ENCODE results near the gene TEP1. TPM values are rescaled to one million over a fixed set of nuclear protein-coding genes. Genes with fewer than 3 reads are reported as not detected.
"Not testable (repeated sequence)": the region's sequence is repeated elsewhere in the genome, so short reads cannot be mapped to it uniquely, and the experiment has no call there.

TEP1 gene
- total RNA-seq, 1 donor from 2014 or later = 24.1 TPM

- no peak for TF ChIP-seq CTCF (IDR thresholded peaks at IDR 0.05; ENCODE audit: insufficient read depth, low read length, poor library complexity, severe bottlenecking)
- DNase-seq (ENCODE audit: low read depth) = no peak
- H3K36me3 ChIP-seq (ENCODE audit: control insufficient read depth, insufficient read depth, low read length) = peaks cover 7% of the 10 kb centered on the region
- no peak overlapping the region for H3K4me3 ChIP-seq (ENCODE audit: low read depth, low read length)
- no peaks in the 10 kb centered on the region for H3K27me3 ChIP-seq (ENCODE audit: control insufficient read depth, insufficient read depth, low read length)
Measured at GRCh38 chr14:20376071-20376588, 37.2 kb downstream of the TEP1 start.

GRCh38 chr14:20375471-20375870 is 37.8 kb downstream of the TEP1 start:
- DNase-seq (ENCODE audit: low read depth) = no peak
- Histone ChIP-seq H3K4me3 (ENCODE audit: low read depth, low read length) (no peak overlapping the region), H3K27me3 (ENCODE audit: control insufficient read depth, insufficient read depth, low read length) (no peaks in the 10 kb centered on the region), H3K36me3 (ENCODE audit: control insufficient read depth, insufficient read depth, low read length) (peaks cover 7% of the 10 kb centered on the region)
- TF ChIP-seq CTCF (IDR thresholded peaks at IDR 0.05; ENCODE audit: insufficient read depth, low read length, poor library complexity, severe bottlenecking) = no peak

- TF ChIP-seq CTCF (IDR thresholded peaks at IDR 0.05; ENCODE audit: insufficient read depth, low read length, poor library complexity, severe bottlenecking) = no peak
- no peak for DNase-seq (ENCODE audit: low read depth)
- no peaks in the 10 kb centered on the region for H3K27me3 ChIP-seq (ENCODE audit: control insufficient read depth, insufficient read depth, low read length)
- no peak overlapping the region for H3K4me3 ChIP-seq (ENCODE audit: low read depth, low read length)
- peaks cover 9% of the 10 kb centered on the region for H3K36me3 ChIP-seq (ENCODE audit: control insufficient read depth, insufficient read depth, low read length)
Measured at GRCh38 chr14:20372796-20373195, 40.5 kb downstream of the TEP1 start.

GRCh38 chr14:20365928-20366327 is 47.4 kb downstream of the TEP1 start:
- H3K4me3 ChIP-seq (ENCODE audit: low read depth, low read length) = no peak overlapping the region
- DNase-seq (ENCODE audit: low read depth) = no peak
- no peaks in the 10 kb centered on the region for H3K27me3 ChIP-seq (ENCODE audit: control insufficient read depth, insufficient read depth, low read length)
- peaks cover 4% of the 10 kb centered on the region for H3K36me3 ChIP-seq (ENCODE audit: control insufficient read depth, insufficient read depth, low read length)
- no peak for TF ChIP-seq CTCF (IDR thresholded peaks at IDR 0.05; ENCODE audit: insufficient read depth, low read length, poor library complexity, severe bottlenecking)

GRCh38 chr14:20358474-20358873 is 54.8 kb downstream of the TEP1 start:
- not testable (repeated sequence) for H3K36me3 ChIP-seq (ENCODE audit: control insufficient read depth, insufficient read depth, low read length); H3K4me3 ChIP-seq (ENCODE audit: low read depth, low read length); DNase-seq (ENCODE audit: low read depth); H3K27me3 ChIP-seq (ENCODE audit: control insufficient read depth, insufficient read depth, low read length)

GRCh38 chr14:20356422-20356821 is 56.9 kb downstream of the TEP1 start:
- Histone ChIP-seq H3K36me3 (ENCODE audit: control insufficient read depth, insufficient read depth, low read length) (peaks cover 1% of the 10 kb centered on the region), H3K27me3 (ENCODE audit: control insufficient read depth, insufficient read depth, low read length) (no peaks in the 10 kb centered on the region), H3K4me3 (ENCODE audit: low read depth, low read length) (no peak overlapping the region)
- DNase-seq (ENCODE audit: low read depth) = no peak
- no peak for TF ChIP-seq CTCF (IDR thresholded peaks at IDR 0.05; ENCODE audit: insufficient read depth, low read length, poor library complexity, severe bottlenecking)

All from kidney epithelial cell (primary cell).